GM18508 (cell line): ENCODE data around the gene SLC45A3.

Experiments used
- ATAC-seq: cut with Tn5 transposase; IDR thresholded peaks from one replicate; pipeline ENCODE4 v1.9.1; 2021; ENCODE audit warnings: moderate number of reproducible peaks; ENCODE audit not compliant: insufficient read depth, unreplicated experiment

SLC45A3 gene

GRCh38 chr1:205669341-205670149, 10.8 kb downstream of the SLC45A3 start:
- no peak for ATAC-seq

DNA sequence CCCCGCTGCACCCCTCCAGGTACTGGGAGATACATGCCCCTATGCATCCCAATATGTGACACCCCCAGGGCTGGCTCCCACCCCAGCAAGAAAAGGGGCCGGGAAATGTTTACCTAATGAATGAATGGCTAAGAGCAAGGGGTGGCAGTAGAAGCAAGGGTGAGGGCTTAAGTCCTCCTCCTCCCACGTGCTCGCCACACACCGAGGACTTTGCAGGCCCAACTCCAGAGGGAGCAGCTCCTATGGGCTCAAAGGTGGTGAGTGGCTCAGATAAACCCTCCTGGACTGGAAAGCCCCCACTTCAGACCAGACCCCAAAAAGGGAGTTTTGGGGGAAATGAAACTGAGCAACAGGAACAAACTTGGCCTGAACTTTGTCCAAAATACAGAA, 11.4 kb downstream of the SLC45A3 start:
- ATAC-seq = no peak

DNA sequence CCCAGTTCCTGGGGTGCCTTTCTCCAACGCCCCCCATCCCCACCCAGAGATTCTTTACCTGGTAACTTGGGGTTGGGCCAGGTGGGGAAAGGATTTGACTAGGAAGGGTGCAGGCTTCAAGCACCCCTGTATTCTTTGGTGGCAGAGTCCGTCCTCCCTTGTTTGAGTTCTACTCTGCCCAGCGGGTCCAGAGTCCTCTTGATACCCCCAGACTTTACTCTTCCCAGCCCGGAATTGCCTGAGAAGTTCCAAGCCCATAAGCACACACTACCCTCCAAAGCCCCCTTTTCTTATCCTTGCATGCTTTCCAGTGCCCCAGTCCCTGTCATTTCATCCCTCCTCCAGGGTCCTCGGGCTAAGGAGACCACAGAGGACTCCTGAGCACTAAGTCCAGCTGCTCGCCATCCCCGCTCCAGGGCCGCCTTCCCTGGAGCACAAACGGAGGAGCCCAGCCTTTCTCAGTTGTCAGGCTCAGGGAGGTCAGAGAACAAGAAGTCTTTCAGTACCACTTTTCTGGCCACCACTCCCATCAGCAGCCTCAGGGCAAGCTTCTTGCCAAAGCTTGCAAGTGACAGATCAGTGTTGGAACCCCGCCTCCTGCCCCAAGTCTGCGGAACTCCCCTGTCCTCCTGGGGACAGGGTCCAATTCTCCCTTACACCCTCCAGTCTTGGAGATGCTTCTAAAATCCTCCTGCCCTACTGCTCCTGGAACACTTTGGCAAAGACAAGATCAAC, 12.2 kb downstream of the SLC45A3 start:
- no peak for ATAC-seq

GRCh38 chr1:205666372-205667166, 13.7 kb downstream of the SLC45A3 start:
- ATAC-seq = no peak

DNA sequence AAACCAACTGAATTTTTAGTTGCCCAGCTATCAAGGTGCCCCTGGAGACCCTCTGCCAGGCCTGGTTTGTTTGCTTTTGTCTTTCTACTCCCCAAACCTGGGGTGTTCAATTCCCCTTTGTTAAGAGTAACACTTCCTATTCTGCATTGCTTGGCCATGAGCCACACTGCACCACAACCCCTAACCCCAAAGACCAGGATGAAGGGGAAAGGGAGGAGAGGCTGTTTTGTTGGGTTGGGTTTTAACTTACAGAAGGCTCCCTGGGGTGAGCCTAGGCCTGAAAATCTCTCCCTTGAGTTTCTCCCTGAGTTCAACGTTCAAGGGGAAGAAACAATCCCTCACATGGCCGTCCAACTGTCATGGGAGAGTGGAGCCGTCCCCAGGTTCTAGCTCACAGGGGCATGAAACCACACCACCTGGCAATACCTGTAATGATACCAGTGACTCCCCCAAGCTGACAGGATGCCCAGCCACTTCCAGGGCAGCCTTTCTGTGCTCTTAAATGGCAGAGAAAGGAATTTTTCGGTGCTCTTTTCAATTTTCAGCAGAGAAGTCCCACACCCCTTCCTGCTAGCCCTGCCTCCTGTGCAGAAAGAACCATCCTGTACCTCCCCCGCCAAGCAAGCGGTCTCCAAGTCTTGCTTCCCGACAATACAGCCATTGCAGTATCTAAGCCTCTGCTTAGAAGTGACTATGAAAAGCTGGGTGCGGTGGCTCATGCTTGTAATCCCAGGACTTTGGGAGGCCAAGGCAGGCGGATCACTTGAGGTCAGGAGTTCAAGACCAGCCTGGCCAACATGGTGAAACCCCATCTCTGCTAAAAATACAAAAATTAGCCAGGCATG, 14.9 kb downstream of the SLC45A3 start:
- no peak for ATAC-seq

DNA sequence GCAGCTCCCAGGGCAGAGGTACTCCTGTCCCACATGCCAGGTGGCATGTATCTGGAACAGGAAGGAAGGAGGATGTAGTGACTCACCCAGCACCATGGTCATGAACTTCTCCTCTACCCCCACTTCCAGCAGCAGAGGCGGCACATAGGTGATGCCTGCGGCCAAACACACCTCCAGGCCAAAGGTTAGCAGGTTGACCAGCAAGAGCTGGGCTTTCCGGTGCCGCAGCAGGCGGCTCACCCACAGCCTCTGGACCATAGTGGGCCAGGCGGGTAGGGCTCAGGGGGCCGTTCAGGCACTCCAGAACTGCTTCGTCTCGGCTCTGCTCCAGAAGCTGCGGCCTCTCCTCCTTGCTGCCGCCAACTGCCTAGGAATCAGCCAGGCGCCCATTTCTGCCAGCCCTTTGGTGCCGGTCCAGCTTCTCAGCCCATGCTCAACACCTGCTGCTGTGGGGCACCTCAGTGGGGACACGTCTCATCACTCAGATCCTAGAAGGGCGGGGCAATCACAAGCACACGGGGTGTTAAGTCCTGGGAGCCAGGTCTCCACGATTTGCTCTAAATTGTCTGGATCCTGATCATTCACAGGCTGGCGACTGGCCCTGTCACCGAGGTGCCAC, 15.8 kb downstream of the SLC45A3 start:
- no peak for ATAC-seq

DNA sequence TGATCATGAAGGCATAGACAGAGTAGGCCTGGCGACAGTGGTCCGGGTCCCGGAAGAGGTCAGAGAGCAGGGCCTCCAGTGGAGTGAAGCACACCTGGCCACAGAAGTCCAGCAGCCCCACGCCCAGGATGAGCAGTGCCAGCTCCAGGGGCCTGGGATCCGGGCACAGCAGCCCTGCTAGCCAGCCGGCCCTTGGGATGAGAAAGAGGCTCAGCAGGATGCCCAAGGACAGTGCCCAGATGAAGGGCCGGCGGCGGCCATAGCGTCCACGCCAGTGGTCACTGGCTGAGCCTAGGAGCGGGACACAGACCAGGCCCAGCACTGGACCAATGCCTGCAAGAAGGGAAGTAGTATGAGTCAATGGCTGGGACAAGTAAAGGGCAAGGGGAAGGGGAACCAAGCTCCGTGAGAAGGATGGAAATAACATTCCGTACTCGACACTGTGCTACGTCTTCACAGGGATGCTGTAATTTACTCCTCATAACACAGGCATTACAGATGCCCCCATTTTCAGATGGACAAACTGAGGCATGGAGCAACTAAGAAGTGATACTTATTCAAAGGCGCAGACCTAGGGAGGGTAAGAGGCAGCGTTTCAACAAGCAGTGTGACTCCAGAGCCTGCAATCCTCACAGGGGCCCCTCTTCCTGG, 16.9 kb downstream of the SLC45A3 start:
- ATAC-seq = no peak

- ATAC-seq = no peak
Measured at GRCh38 chr1:205662791-205663190, 17.5 kb downstream of the SLC45A3 start.

DNA sequence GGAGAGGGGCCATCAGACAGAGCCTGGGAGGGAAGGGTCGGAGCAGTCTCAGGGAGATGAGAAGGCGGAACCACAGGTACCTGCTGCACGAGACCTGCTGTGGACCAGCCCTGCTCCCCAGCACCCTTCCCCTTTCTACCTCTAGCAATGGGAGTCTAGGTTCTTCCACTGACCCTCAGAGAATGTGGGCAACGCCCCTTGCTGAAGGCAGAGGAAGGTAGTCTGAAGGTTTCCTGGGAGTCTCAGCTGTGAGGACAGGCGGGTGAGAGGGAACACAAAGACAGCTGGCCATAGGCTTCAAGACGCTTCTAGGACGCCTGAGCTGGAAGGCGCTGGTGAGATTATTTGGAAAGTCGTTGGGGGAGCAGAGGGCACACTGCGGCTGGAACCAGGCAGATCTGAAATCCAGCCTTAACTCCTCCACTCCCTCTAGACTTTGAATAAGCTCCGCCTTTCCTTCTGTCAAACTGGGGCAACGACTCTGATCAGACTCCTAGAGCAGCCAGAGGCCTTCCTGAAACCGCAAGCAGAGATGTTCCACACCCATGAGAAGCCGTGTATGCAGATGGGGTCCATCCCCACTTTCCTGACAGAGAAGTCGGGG, 18.1 kb downstream of the SLC45A3 start:
- no peak for ATAC-seq

DNA sequence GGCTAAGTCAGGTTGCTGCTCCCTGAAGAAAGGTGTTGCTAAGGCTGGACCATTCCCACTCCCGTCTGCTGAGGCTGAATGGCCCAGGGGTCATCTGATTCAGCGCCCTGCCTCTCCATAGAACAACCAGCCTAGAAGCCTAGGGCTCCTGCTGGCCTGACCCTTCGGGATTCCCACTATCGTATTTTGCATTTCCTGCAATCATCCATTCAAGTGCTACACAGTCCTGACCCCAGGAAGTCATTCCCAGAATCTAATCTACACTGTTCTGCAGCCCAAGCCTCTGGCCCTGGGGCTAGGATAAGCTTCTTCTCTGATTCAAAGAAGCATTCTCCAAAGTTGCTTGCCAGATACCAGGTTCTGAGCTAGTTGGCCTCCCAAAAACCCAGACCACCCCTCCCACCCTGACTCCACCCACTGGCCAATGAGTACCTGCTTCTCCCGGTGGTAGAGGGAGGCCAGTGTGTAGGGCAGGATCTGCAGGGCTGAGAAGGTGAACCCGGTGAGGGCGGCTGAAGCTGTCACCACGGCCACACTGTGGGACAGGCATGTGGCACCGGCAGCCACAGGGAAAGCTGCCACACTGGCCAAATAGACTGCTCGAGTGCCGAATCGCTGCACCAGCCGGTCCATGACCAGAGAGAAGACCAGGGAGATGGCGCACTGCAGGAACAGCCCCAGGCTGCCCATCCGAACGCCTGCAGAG, 18.7 kb downstream of the SLC45A3 start:
- no peak for ATAC-seq

- no peak for ATAC-seq
Measured at GRCh38 chr1:205660361-205660760, 19.9 kb downstream of the SLC45A3 start.

GRCh38 chr1:205658943-205659581, 21.2 kb downstream of the SLC45A3 start:
- ATAC-seq = no peak

DNA sequence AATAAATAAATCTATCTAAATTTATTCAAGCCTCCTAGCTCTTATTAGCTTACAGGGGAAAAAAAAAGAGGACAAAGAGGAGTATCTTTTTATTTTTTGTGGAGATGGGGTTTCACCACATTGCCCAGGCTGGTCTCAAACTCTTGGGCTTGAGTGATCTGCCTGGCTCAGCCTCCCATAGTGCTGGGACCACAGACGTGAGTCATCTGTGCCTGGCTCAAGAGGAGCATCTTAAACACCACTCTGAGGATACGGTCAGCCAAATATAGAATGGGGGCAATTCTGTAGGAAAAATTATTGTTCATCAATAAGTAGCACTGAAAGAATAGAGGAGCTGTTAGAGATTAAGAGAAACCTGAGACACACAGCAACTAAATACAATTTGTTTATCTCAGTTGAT, 24.1 kb downstream of the SLC45A3 start:
- no peak for ATAC-seq

DNA sequence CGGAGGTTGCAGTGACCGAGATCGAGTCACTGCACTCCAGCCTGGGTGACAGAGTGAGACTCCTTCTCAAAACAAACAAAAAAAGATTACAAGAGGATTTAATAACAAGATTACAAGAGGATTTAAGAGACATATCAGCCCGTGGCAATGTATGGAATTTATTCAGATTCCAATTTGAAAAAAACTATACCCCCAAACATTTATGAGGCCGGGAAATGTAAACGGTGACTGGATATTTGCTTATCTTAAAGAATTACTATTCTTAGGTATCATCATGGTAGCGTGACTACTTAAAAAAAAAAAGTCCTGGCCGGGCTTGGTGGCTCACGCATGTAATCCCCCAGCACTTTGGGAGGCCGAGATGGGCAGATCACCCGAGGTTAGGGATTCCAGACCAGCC, 27.3 kb downstream of the SLC45A3 start:
- no peak for ATAC-seq

- ATAC-seq = no peak
Measured at GRCh38 chr1:205650241-205650640, 30.1 kb downstream of the SLC45A3 start.

GRCh38 chr1:205645519-205645918, 34.8 kb downstream of the SLC45A3 start:
- no peak for ATAC-seq

DNA sequence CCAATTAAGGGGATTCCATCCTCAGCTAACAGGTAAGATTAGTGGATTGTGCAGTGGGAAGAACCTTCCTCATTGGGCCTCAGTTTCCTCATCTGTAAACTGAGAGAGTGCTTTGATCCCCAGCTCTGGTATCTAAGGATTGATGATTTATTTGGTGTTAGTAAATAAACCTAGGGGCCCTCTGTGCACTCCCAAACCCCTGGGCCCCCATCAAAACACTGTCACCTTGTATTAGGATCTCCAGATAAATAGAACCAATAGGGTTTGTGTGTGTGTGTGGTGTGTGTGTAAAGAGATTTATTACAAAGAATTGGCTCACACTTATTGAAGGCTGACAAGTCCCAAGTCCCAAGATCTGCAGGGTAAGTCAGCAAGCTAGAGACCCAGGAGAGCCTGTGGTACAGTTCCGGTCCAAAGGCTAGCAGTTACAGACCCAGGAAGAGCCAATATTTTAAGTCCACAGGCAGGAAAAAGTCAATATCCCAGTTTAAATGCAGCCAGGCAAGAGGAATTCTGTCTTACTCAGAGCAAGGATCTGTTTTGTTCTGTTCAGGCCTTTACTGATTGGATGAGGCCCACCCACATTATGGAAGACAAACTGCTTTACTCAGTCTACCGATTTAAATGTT, 37.5 kb downstream of the SLC45A3 start:
- no peak for ATAC-seq
